ENCODE results near the gene COL25A1.

Gene COL25A1

DNA sequence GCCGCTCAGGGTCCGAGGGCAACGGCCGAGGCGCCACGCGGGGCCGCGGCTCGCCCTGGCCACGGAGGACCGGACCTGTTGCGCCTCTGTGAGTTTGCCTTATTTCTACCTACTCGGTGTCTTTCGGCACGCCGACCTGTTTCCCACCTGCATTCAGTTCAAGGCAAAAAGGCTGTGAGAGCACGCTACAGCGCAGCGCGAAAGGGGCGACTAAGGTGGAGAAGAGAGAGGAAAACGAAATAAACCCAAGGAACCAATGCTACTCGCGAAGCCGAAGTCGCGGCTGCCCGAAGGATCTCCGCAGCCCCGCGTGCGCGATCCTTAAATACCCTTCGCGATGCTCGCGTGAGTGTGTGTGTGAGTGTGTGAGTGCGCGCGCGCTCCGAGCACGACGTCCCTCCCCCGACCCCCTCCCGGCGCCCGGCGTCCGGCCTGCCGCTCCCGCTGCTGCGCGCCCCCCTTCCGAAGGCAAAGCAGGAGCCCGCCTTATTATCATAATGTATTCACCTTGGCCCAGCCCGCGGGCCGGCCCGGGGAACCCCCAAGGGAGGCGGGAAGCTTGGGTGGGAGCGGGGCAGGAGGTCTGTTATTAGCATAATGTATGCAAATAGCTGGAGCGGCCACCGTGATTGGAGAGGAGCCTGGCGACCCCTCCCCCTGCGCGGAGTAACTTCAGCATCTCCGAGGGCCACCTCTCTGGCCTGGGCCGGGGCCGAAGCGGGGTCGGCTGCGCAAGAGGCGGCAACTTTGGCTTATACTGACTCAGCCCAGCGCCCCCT, at the start of gene COL25A1:
Gene COL25A1, minus strand, starts transcription at position 298 of the 779 bp plus-strand sequence.
- DNase-seq (ENCODE audit: low spot score) = no peak

DNA sequence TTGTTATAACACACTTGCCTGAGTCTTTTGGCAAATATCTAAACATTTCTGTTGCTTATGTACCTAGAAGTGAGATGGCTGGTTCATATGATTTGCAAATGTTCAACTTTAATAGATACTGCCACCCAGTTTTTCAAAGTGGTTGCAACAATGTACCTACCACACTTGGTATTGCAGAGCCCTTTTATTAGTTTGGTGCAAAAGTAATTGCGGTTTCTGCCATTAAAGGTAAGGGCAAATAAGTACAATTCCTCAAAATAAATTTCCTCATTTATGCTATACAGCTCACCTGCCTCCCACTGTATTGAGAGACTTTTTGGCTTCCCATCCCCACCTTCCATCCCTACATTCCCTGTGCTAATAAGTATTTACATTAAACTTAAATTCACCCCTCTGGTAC, 47.7 kb upstream of the COL25A1 start:
- DNase-seq (ENCODE audit: low spot score) = no peak

DNA sequence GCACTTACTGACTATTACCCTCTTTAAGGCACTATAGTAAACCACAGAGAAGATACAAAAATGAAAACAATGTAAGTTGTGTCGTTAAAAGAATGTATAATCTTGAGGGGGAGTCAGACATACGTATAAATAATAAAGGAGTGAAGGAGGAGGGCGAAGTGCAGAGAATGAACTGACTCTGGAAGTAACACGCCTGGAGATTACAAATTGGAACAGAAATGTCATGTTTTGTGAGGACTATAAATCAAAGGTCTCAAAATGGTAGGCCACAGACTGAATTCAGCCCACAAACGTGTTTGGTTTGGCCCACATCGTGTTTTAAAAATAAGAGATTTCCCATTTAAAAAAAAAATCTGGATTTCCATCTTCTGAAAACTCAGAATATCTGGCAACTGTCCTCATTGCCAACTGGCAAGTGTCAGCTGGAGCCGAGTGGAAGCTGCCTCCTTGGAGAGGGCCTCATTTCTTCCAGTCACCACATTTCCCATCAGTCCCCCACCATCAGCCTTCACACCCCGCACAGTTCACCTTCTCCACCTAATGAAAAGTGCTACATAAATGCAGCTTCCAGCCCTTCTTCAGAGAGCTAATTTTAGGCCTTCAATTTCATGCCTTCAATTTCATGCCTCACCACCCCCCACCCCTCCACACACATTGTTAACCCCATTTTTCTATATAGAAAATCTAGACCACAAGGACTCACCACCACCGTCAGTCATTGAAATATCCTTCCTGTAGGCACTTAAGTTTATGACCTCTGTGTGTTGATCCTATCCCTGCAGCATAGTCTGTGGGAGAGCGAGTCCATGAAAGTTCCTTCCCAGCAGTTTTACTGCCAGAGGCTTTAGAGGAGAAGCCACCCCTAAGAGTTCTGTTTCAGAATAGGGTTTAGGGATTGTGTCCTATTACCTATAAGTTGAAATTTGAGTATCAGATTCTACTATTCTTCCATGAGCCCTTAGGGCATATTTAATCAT, 32.0 kb upstream of the COL25A1 start:
- DNase-seq (ENCODE audit: low spot score) = no peak

DNA sequence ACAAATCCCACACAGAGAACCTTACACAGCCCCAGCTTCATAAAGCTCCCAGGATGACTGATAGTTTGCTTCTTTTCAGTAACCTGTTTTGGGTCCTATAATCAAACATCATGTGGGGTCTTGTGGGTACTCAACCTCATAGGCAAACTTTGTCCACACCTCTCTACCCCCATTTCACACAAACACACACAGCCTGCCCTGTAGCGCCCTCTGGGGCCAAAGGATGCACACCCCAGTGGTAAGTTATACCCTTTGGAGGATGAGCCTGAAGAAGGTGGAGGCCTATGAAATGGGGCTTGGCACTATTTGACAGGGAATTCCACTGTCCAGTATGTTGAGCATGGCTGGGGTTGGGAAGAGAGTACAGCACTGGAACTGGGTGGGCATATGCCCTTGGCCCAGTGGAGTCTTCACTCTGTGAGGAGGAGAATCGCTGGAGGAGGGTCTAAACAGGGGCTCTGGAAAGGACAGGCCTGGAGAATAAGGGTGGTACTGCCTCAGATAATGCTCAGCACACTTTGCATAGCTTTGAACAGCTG, 30.5 kb upstream of the COL25A1 start:
- no peak for DNase-seq (ENCODE audit: low spot score)

DNA sequence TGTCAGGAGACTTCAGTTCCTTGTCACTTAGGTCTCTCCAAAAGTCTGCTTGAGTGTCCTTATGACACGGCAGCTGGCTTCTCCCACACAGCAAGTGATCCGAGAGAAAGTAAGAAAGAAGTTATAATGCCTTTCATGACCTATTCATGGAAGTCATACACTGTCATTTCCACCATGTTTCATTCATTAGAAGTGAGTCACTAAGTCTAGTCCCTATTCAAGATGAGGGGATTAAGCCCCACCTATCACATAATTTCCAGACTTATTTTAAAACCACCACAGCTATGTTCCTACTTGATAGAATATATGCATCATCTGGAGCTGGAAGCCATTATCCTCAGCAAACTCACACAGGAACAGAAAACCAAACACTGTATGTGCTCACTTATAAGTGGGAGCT, 25.2 kb upstream of the COL25A1 start:
- no peak for DNase-seq (ENCODE audit: low spot score)

DNA sequence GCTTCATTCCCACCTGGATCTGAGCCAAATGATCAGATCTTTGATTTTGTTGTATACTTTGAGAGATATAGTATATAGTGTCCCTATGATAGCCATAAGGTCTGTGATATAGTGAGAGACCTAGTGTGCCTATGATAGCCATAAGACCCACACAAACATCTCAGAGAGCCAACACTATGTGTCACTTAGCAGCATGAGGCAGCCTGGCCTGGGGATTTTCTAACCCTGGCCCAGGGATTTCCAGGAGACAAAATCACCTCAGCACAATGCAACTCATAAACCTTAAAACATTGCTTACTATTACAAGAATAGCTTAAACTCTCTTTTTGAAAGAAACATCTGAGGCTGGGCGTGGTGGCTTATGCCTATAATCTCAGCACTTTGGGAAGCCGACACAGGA, 23.2 kb upstream of the COL25A1 start:
- DNase-seq (ENCODE audit: low spot score) = no peak

DNA sequence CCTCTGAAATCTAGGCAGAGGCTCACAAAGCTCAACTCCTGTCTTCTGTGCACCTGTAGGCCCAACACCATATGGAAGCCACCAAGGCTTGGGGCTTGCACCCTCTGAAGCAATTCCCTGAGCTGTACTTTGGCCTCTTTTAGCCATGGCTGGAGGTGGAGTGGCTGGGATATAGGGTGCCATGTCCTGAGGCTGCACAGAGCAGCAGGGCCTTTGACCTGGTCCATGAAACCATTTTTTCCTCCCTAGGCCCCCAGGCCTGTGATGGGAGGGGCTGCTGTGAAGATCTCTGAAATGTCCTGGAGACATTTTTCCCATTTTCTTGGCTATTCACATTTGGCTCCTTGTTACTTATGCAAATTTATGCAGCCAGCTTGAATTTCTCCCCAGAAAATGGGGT, 20.9 kb upstream of the COL25A1 start:
- no peak for DNase-seq (ENCODE audit: low spot score)

DNA sequence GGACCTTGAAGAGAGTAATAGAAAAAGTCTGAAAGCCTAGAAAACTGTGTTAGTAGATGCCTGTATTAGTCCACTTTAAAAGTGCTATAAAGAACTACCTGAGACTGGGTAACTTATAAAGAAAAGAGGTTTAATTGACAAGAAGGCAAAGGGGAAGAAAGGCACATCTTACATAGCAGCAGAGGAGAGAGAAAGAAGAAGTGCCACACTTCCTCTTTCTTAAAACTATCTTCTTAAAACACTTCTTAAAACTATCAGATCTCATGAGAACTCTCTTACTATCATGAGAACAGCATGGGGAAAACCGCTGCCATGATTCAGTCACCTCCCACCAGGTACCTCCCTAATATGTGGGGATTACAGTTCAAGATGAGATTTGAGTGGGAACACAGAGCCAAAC, 18.8 kb upstream of the COL25A1 start:
- DNase-seq (ENCODE audit: low spot score) = no peak

DNA sequence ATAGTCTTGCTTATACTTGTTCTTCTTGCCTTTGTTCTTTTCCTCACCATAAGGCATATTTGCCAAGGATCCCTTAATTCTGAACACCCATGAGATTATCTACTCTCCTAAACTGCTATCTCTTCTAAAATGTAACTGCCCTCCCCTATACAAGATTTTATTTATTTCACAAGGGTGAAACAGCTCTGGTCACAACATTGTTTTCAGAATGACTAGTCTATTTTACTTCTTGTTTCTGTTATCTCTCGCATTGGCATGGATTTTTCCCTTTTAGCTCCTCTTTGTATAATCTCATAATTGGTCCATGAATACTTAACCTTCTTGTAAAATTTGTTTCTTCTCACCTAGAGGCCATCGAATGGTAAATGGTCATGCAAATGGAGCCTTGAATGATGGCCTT, 17.2 kb upstream of the COL25A1 start:
- no peak for DNase-seq (ENCODE audit: low spot score)

DNA sequence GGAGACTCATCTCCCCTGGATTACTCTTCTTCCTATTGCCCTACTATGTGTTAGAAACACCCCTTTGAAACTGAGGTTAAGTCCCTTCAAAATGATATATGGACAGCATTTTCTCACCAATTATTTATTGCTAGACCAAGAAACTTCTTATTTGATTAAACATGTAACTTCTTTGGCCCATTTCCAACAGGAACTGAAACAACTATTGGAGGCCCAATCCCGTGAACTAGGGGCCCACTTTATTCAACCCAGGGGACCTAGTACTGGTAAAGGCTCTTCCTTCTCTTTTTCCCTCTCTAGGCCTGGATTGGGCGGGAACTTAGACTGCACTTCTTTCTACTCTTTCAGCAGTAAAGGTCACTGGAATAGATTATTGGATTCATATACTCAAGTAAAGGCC, 16.7 kb upstream of the COL25A1 start:
- no peak for DNase-seq (ENCODE audit: low spot score)

DNA sequence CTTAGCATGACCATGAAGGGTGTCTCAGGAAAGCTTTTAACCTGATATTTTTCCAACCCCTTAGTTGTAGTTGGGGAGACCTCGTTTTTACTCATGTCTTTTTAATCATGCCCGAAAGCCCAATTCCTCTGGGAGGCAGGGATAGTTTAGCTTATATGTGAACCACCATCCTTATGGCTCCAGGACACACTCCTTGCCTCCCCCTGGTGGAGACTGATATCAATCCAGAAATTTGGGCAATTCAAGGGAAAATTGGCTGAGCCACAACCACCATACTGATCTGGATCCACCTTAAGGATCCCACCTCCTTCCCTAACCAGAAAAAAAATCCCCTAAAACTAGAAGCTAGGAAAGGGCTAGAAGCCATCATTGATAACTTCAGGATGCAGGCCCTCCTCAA, 13.4 kb upstream of the COL25A1 start:
- DNase-seq (ENCODE audit: low spot score) = no peak

DNA sequence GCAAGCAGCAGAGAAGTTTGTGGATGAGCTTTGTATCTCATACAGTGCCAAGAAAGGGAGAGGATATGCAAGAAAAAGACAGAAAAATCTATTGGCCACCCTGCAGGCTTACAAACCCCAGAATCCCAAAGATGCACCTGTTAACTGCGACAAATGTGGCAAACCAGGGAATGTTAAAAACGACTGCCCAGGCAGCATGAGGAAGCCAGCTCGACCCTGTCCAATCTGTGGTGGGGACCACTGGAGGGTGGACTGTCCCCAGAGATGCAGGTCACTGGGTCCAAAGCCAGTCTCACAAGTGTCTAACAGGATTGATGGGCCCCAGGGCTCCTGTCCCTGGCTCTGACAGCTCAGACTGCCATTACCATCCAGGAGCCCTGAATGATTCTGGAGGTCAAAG, 12.9 kb upstream of the COL25A1 start:
- DNase-seq (ENCODE audit: low spot score) = no peak

DNA sequence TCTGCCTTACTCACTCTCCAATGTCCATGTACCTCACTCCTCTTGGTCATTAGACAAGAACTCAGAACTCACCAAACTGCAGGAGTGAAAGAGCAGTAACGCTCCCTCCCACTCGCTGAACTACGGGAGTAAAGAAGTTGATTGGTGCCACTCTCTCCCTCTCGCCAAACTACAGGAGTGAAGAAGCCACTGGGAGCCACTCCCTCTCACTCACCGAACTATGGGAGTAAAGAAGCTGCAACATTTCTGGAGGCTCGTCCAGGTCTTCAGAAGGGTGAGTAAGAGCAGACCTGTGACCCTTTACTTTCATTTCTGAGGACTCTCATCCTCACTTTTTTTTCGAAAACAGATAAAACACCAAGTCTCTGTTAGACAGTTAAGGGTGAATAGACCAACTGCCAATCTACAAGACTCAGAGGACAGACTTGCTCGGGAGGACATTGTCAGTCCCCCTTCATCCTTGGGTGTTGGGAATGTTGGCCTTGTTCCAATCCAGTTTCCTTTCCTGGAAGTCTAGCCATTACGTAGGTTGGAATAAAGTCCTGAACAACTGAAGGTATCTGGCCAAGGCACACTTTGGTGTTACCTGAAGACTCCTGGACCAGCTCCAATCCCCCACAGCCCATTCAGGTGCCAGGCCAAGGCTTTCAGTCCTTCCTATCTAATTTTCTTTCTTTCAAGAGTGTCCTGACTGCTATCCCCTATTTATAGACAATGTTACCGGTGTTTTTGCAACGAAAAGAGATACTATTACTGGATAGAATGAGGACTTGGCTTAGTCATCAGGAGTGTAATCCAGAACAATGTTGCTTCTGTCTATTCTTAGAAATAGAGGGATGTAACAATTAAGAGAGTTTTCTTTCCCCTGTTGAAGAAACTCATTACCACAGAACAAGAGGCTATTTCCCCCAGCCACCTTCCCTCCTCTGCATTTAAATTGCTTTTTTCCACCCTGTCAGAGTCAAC, 11.0 kb upstream of the COL25A1 start:
- no peak for DNase-seq (ENCODE audit: low spot score)

DNA sequence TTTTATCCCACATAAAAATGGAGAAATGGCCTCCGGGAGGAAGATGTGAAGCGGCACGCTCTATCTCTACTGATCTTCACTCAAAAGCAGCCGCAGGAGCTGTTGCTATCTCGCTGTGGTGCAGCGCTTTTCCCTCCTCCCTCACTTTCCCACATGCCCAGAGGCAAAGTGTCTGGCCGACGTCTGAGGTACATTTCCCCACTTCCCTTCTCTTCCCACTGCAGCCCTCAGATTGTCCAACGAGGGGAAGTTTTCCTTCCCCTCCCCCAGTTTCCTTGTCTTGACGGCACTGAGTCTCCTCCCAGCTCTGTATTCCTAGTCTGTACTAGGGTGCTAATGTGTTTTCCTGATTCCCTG, 660 bp upstream of the COL25A1 start:
- DNase-seq (ENCODE audit: low spot score) = no peak

DNA sequence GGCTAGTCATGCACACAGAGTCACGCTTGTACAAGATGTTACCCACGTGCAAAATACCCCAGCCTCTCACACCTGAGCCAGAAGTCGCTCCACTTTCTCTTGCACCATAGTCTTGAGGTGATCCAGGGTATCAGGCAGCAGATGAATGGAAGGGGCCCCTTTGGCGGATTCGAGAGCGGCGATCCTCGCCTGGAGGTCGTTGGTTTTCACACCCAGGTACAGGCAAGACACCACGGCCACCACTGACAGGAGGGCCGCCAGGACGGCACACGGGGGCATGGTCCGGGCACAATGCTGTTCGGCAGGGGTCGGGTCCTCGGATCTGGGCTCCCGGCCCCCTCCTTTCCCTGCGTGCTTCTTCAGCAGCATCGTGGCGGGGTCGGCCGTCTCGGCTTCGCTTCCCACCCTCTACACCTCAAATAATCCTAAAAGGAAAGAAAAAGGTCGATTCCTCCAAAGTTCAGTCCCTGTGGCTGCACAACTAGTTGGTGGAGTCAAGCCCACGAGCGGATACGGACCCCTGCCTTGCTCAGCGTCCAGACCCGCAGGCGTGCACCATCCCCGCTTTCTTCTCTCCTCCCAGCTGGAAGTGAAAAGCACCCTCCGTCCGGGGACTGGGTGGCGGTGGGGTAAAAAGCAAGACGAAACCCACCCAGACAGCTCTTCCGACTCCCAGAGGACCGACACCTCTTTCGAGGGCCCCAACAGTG, 652 bp downstream of the COL25A1 start:
- DNase-seq (ENCODE audit: low spot score) = no peak

DNA sequence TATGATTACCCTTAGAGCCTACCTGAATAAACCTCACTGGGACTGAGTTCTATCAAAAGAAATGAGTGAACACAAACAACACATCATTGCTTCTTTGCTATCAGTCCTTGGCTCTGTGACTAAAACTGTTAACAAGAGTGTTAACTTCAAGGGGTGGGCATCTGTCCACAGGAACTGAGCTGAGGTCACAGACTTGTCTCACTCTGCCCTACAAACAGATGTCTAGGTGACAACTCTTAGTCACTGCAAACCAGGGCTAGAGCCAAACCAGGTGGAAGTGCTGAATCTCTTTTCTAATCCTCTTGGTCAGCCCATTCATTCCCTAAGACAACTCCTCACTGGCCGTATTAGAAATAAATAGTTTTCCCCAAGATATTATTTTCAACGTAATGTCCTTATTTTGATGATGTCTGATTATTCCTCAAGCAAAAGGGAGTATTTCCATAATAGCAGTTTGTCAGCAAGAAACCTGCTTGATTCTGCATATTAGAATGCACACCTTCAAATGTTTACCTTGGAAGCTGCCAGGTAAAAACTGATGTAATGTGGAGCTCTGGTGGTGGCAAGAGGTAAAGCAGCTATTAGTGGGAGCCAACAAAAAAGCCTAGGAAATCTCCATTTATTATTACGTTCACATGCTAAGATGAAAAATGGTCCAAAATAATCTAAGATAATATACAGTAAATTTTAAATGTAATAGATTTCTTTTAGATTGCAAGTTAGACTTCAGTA, 4.0 kb downstream of the COL25A1 start:
- DNase-seq (ENCODE audit: low spot score) = no peak

DNA sequence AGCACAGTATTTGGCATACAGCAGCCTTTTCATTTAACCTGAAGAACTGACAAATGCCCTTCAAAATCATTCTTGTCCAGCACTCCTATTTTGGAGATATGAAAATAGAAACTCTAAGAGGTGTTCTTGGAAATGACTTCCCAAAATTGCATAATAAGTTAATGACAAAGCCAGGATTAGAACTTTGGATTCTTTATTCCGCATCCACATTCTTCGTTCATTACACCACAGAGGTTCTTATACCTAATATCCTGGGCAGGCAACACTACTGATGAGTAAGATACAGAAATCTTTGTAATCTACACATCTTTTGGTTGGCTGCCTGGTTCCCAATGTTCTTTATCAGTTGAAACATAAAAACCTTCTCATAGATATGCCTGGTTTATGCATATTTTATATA, 5.9 kb downstream of the COL25A1 start:
- no peak for DNase-seq (ENCODE audit: low spot score)

DNA sequence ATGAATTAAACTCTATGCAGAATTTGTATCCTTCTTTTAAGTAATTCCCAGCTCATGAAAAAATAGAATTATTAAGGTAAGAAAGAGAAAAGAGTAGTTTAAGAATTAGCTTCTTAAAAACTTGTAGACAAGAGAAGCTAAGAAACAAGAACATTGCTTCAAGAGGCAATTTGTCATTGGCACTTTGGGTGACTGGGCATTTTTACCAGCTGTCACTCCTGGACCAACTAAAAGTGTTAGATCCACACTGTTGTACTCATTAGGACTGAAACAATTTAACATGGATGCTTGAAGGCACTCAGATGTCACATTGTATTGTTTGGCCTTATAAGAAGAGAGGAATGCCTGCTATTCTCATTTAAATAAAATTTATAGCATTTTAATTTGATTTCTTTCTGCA, 7.4 kb downstream of the COL25A1 start:
- DNase-seq (ENCODE audit: low spot score) = no peak

DNA sequence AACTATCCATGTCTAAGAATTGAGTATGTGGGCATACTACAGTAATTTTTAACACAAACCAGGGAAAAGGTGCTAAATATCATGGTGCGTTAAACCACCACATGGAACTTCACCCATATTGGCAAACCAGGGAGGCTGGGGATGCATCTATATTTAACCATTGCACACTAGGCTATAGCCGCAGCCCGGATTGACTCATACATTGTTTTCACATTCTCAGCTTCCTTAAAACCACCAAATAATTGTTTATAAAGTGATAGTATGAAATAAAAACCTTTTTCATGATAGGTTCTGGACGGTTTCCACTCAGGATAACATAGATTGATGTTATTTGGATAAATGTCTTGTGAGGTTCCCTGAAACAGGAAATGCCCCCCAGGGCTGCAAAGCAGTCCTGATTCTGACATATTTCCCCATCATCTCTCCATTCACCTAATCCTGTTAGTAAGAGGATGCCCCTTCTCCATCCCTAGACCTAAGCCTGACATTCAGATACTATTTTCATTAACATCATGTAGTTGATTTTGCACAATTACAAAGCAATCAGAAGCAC, 7.9 kb downstream of the COL25A1 start:
- DNase-seq (ENCODE audit: low spot score) = no peak

DNA sequence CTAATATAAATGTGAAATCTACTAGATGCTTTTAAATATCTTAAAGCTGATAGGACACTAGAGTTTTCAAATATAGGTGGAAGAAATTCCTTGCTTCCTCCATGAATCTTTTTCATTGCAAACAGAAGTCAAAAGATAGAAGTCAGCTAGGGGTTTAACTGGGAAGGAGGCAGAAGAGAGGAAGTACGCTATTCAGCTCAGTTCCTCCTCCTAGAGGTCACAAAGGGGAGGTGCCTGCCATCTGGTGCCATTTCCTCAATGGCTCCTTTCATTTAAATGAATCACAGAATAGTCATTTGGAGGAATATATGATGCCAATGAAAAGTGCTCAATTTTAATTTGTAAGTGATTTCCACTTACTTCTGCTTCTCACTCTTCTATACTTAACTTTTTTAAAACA, 8.5 kb downstream of the COL25A1 start:
- peak; percentile 35 for DNase-seq (ENCODE audit: low spot score)
